NCI-H2171 treated with DMSO at 0.1 percent for 48 hours (cell line): ENCODE data around the gene IL22.

Experiments
- DNase-seq: peaks from one replicate; lab custom pipeline; 2025; lab: John Stamatoyannopoulos, UW

The IL22 gene, protein sequence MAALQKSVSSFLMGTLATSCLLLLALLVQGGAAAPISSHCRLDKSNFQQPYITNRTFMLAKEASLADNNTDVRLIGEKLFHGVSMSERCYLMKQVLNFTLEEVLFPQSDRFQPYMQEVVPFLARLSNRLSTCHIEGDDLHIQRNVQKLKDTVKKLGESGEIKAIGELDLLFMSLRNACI

DNA sequence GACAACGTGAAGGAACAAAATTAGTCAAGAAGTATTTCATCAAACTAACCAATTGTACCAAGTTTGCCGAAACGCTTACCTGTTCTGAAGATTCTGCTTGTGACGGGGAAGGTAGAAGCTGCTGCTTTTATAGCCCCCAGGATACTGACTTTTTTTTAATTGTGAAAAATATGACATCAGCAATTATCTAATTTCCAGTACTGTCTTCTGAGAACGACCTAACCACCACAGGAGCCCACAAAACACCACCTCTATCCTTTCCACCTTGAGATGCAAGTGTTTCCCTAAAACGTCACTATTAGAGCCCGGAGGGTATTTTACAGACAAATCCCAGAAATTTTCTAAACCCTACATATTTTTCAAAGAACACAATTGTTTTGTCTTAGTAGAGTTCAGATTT, at the start of gene IL22:
Gene IL22 (minus strand): TSS at position 101 of the 400 bp plus-strand sequence. CDS start 156 bp downstream, outside the sequence.
- DNase-seq, result no peak

DNA sequence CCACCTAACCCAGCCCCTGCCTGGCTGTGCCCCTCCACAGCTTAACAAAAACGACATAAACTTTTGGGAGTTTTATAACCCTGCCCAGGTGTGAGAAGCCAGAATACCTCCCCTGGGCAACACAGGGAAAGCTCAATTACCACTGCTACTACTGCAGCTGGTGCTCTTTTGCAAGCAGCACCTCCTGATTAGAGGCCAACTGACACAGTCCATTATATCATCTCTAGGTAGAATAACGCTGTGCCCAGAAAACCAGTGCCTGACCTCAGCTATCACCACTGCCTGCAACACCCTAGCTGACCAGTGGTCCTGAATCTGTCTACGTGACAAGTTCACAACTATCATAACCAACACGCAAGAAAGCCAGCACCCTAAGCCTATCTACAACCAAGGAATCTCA, 44.5 kb upstream of the IL22 start:
- no peak for DNase-seq

DNA sequence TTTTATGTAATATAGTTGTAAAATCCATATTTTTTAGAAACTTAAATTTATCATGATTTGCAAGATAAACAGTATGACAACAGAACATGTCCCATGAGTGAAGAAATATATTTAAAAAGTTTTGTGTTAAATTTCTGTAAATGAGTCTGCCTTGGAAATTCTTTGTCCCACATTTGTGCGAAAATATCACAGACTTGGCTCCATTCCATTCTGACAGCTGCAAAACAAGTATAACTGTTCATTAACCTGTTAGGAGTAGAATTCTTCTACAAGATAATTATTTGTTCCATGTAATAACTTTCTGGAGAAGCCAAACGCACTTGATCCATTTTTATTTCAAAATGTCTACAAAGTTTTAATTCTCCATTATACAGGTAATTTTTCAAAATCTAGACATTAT, 40.8 kb upstream of the IL22 start:
- DNase-seq, result no peak

DNA sequence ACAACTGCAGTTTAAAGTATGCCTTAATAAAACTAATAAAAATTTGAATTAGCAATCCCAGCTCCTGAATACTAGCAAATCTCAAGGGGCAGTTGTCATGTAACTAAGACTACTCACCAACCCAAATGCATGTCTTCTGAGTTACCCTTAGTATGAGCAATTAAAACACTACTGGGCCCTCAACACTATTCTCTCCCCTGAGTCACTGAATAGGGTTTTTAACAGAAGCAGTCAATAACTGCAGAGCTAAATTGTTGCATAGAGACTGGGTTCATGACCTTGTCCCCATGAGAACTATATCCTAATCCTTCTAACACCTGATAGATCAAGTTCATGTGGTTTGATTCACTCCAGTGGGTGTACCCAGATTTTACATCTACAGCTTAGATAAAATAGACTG, 39.9 kb upstream of the IL22 start:
- no peak for DNase-seq

DNA sequence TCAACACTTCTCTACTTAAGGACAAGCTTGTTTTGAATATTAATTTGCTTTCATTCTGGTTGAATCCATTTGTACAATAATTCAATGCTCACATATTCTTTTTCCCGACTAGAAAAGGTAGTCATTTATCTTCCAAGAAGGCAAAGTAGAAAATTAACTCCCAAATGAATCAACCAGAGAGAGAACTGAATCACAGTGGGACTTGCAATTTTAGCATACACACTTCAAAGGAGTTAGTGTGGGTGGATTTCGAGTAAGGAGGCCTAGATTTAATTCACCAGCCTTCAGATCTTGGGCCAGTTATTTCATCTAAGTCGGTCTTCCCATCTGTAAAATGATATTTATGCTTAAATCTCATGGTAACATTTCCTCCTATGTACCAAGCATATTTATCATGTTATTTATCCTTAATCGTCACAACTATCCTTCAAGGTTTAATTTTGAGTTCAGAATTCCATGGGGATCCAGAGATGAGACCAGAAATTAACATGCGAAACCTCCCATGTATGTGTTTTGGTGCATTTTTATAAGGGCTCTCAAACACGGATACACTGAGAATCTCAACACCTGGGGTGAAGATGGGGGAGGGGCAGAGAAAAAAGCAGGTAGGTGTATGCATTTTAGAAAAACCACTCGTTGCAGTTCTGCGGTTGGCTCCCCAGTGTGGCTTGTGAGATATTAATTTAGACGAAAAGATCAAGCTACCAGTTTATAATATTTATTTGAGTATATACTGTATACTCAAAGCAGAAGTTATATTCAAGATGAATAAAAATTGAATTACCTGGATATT, 38.9 kb upstream of the IL22 start:
- DNase-seq, result no peak

DNA sequence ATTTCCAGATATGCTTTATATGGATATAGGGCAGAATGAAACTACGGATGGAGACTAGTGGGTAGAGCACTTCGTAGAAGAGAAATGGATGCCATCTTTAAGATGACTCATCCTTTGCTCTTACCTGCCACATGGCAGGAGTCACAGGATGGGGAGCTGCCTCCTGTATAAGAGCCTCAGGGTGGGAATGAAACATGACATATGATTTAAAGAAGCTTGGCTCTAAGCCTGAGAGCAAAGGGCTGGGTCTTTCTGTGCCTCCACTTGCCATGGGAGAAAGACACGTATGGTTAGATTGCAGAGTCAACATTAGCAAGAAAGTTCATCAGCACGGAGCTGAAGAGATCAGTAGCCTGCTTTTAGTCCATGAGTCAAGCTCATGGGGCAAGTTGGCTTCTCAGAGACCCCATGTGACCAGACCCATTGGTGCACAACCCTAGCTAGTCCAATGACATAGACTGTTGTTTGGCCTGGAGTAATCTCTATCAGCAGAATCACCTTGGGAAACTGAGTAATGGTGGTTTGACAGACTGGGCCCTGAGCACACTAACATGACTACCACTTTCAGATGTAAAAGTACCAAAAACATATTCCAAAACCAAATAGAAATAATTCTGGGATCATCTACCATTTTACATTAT, 38.1 kb upstream of the IL22 start:
- DNase-seq, result no peak

DNA sequence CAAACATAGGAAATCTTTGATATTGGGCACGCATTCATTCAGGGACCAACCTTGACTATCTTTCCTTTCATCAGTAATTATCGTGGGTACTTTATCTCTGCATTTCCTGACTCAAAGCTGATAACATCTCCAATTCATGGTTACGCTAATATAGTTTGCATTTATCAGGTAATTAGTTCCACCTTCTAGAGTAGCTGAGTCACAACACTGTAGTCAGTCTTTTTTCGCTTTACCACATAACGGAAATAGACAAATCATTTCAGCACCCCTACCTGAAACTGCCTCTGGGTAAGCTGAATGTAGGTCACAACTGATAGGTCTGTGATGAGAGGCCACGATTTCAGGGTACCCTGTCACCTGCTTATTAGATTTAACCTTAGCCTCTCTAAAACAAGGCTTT, 36.7 kb upstream of the IL22 start:
- no peak for DNase-seq

DNA sequence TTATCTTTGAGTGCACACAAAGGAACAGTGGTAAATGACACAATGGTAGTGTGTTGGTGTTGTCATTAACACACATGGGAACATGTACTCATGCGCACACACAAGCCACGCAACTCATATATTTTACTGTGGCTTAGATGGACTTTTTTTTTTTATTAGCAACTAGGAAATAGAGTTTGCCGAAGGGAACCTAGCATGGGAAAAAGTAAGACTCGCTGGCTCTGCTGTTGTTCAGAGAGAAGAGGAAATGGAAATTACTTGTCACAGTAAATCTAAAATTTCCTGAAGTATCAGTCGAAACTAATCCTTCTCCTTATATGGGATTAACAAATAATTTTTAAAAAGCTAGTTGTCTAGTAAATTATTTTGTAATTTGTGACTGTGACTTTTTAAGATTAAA, 33.7 kb upstream of the IL22 start:
- no peak for DNase-seq

DNA sequence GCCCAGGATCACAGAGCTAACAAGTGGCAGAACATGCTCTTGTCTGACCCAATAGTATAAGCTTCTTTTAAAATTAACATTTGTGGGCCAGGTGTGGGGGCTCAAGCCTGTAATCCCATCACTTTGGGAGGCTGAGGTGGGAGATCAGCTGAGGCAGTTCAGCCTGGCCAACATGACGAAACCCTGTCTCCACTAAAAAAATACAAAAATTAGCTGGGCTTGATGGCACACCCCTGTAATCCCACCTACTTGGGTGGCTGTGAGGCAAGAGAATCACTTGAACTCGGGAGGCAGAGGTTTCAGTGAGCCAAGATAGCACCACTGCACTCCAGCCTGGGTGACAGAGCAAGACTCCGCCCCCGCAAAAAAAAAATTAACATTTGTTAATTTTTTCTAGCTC, 33.0 kb upstream of the IL22 start:
- DNase-seq, result no peak

DNA sequence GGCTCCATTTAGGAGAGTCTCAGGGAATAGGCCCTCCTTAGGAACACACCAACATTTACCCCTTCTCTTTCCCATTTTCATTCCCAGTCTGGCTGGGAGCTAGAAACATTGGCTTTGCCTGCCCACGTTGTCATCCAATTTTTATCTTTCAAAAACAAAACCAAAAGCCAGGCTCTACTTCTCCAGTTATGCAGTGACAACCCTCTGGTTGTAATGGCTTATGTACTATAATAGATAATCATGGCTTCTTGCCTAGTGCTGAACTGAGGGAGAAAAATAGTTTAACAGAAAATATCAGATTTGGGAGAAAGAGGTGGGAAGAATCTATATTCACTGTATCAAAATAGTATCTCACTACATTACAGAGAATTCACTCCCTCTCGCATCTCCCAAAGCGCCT, 32.1 kb upstream of the IL22 start:
- DNase-seq, result no peak

DNA sequence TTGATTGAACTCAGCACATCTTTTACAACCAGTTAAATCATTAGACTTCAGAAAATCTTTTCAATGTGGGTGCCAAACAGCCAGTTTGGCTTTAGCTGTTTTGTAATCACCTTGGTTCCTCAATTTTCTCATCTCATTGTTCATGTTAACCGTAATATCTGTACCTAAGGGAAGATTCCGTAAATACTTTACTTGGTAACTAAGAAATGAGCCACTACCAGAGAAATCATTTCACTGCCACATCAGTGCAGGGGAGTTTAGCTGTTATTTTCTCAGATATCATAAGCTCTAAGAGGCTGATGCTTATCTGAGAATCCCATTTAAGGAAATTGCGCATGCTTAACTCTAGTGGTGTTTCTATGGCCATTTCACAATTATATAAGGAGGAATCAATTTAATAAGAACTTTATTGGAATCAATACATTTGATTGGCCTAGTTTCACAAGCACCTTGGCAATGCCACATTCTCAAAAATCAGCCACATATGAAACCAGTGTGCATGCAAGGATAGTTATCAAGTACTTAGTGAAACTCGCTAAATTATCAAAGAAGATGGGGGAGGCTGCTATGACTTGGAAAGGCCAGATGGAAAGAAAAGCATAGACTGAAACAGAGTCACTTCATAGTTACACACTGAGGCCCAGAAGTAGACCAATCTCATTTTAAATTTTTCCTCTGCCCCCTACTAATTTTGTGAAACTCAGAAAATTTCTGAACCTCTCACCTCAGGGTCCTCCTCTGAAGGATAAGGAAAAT, 28.1 kb upstream of the IL22 start:
- DNase-seq, result no peak

DNA sequence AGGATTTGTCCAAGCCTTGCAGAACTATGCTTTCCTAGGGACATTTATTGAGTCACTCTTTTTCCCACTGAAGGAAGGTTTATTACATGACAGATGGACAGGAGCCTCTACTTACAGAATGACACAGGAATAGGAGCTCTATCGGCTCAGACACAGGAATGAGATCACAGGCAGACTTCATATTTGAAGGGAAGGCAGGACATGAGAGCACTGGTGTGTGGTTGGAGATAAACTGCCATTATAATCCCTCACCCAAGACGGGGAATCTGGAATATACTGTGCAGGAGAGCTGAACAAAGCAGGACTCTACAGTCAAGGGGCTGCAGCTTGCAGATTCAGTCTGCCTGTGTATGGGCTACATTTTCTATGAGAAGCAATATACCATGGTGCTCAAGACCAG, 26.8 kb upstream of the IL22 start:
- peak; percentile 12 for DNase-seq

DNA sequence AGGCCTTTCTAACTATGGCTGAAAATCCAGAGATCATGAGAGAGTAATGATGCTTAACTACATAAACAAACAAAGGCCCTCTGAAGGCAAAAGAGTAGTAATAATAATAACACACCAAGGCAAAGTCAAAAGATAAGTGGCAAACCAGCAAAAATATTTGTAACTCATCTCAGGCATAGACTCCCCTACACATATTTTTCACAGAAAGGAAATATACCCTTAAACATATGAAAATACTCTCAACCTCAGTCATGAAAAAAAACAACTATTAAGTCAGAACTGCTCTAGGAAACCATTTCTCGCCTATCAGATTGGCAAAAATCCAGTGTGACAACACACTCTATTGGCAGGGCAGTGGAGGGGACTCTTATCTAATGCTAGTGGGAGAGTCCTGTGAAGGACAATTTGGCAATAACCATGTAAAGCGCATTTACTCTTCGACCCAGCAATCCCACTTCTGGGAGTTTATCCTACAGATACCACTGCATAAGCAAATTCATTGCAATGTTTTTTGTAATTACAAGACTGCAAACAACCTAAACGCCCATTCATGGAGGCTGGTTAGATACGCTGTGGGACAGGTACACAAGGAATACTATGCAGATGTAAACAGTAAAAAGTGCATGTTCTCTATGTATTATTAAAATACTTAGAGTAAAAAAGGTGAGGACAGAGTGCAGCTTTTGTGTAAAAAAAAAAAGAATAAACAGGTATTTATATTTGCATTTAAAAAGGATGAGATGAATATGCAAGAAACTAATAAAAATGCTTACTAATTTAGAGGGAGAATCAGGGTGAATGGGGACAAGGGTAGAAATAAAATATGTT, 26.0 kb upstream of the IL22 start:
- no peak for DNase-seq

DNA sequence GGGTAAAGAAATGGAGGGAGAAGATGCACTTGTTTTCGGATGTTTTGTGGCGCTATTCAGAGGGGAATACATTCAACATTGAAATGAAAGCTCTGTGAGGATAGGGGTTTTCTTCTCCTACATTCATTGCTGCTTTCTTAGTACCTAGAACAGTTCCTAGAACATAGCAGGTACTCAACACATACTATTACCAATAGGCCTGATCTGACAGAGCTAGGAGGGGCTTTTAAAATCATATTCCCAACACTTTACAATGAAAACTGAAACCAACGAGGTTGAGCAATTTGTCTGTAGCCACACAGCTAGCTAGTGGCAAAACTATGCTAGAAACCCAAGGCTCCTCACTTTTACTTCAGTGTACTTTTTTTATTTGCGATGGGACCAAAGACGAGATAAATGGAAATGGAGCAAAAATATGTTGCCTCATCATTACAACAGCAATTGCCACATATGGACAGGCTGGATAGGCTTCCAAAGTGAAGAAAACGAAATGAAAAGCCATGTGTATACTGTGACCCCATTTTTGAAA, 23.1 kb upstream of the IL22 start:
- no peak for DNase-seq

DNA sequence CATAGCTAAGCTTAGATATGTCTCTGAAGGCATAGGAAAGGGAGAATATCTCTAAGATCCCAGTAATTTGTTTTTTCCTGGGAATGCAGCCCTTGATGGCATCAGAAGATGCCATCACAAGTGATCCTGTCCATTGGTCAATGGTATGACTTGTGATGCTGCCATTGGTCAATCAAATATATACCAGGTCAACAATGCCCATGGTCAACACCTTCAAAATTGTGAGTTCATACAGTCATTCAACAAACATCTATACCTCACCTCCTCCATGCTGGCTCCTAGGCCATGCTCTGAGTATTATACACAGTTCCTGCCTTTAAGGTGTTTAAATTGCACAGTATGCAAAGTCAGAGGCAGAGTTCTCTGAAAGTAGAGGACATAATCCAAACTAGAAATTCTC, 19.3 kb upstream of the IL22 start:
- no peak for DNase-seq

DNA sequence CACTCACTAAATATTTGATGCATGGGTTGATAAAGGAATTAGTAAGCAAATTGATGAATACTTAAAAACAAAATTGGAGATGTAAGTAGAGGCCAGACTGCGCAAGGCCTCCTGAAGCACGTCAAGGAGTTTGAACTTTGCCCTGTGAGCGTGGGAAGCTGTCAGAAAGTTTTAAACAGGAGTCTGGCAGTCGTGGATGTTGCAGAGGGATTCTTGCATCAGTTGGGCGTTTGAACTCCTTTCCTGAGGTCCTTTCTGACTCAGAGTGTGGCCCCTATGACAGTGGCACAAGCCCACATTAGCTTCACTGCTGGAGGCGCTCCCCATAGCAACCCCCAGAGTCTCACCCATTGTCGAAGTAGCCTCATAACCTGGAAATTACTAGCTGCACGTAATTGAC, 17.9 kb upstream of the IL22 start:
- no peak for DNase-seq

DNA sequence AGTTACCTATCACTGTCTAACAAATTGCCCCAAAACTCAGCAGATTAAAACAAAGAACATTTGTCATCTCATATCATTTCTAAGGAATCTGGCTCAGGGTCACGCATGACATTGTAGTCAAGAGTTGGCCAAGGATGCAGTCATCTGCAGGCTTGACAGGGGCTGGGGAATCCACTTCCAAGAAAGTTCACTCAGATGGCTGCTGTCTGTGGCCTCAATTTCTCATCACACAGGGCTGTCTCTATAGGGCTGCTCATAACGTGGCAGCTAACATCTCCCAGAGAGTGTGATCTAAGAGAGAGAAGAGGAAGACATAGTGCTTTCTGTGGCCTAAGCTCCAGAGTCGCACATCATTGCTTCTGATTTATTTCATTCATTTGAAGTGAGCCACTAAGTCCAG, 17.0 kb upstream of the IL22 start:
- DNase-seq, result no peak

DNA sequence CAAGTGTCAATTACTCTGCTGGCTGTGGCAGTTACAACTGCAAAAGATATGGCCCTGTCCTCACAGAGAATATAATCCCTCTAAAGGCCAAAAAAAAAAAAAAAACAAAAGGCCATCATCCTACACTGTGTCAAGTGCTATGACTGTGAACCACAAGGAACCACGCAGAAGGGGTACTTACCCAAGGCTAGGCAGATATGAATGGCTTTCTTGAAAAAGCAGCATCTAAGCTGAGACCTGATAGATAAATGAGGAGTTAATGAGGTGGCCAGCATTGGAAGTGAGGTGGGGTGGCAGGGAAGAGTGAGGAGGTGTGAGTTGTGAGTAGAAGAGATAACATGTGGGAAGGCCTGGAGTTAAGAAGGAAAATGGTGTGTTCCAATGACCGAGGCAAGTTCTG, 16.4 kb upstream of the IL22 start:
- DNase-seq, result no peak

DNA sequence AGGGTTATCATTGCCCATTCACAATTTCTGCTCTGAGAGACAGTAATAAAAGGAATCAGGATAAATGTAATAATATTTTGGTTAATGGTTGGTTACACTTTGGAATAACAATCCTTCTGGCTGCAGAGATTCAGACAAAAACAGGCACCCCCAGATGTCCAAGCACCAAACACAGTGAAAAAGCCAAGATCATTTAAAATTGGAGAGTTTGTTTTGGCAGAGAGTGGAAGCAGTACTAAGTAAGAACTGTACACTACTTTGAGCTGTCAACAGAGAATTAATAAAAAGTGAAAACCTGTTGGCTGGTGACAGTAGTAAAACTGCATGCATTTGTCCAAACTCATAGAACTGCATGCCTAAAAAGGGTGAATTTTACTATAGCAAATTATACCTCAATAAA, 15.6 kb upstream of the IL22 start:
- DNase-seq, result no peak

DNA sequence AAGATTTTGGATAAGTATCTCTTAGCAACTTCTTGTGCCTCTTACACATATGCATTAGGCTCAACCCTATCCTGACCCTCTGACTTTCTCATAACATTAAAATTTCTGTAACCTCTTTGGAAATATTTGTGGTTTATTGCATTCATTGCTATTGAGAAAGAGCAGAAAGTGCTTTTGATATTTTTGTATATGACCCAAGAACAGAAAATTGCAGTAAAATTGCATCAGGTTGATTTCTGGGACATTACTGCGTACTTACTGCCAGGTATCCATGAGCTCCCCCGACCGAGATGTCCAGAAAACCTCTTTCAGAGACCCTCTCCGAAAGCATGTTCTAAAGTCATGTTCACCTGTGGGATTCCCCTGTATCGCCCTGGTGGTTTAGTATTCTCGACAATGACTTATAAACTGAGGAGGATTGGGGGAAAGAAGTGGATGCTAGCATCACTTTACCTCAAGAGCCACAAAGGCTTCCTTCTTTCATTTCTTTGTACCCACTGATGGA, 14.5 kb upstream of the IL22 start:
- no peak for DNase-seq

DNA sequence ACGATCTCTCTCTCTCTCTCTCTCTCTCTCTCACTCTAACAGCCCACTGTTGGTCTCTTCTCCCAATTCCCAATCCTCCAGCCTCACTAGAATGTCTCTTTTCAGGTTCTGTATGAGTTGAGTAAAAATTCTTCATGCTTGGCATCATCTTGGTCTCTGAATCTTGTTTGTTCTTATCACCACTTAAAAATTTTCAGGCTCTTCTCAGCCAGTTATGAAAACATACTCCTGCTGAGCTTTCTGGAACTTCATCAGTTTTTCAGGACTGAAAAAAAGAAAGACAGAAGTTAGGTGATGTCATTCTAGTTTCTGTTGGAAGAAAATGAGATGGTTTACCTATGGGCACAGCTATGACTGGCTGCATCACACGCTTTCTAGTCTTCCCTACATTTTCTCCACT, 11.5 kb upstream of the IL22 start:
- no peak for DNase-seq
